ENCODE measurements around the gene VMP1.

VMP1 gene

GRCh38 chr17:59884861-59885260, 177.4 kb downstream of the VMP1 start:
- DNase-seq (ENCODE audit: extremely low read depth, low read depth) = no peak
- H3K4me3 ChIP-seq (replicated peaks; ENCODE audit: low read depth, low read length) = no peak overlapping the region
- TF ChIP-seq, protein P1, sequence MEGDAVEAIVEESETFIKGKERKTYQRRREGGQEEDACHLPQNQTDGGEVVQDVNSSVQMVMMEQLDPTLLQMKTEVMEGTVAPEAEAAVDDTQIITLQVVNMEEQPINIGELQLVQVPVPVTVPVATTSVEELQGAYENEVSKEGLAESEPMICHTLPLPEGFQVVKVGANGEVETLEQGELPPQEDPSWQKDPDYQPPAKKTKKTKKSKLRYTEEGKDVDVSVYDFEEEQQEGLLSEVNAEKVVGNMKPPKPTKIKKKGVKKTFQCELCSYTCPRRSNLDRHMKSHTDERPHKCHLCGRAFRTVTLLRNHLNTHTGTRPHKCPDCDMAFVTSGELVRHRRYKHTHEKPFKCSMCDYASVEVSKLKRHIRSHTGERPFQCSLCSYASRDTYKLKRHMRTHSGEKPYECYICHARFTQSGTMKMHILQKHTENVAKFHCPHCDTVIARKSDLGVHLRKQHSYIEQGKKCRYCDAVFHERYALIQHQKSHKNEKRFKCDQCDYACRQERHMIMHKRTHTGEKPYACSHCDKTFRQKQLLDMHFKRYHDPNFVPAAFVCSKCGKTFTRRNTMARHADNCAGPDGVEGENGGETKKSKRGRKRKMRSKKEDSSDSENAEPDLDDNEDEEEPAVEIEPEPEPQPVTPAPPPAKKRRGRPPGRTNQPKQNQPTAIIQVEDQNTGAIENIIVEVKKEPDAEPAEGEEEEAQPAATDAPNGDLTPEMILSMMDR (IDR thresholded peaks at IDR 0.05; ENCODE audit: low read depth, low read length, missing control alignments) = no peak

DNA sequence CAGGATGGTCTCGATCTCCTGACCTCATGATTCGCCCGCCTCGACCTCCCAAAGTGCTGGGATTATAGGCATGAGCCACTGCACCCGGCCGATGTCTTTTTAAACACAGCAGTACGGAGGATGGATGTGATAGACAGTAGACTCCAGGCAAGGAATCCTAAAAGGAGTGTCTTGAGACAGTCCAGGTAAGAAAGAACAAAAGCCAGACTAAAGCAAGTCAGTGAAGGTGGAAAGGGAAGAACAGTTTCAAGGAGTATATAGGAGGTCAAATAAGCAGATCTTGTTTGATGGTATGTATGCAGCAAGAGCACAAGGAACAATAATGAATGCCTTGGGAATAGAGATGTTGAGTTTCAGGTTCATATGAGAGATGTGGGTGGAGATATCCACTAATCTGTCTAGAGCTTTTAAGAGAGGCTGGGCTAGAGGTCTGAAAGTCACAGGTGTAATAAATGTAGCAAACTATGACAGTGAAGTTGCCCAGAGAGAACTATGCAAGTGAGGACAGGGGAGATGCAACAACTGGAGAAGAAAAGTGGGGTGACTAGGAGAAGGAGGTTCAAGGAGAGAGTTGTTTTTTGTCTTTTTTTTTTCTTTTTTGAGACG, 180.8 kb downstream of the VMP1 start:
- H3K4me3 ChIP-seq (replicated peaks; ENCODE audit: low read depth, low read length) = no peak overlapping the region
- TF ChIP-seq, protein P1 (IDR thresholded peaks at IDR 0.05; ENCODE audit: low read depth, low read length, missing control alignments) = no peak
- DNase-seq (ENCODE audit: extremely low read depth, low read depth) = no peak

- DNase-seq (ENCODE audit: extremely low read depth, low read depth) = no peak
These were observed 183.3 kb downstream of the VMP1 start for GRCh38 chr17:59890720-59891119.

More at GRCh38 chr17:59890720-59891119, 183.3 kb downstream of the VMP1 start:
- TF ChIP-seq, protein P1 (IDR thresholded peaks at IDR 0.05; ENCODE audit: low read depth, low read length, missing control alignments) = no peak
- no peak overlapping the region for H3K4me3 ChIP-seq (replicated peaks; ENCODE audit: low read depth, low read length)
